ENCODE measurements around the gene CKAP2. TPM values are rescaled to one million over a fixed set of nuclear protein-coding genes. Genes with fewer than 3 reads are reported as not detected.
A peak's percentile ranks its signal among the peaks of the same experiment; 100 is the strongest.

The CKAP2 gene
- total RNA-seq, 1 experiment from 2014 or later: 80.2 TPM

GRCh38 chr13:52450012-52450792, 5.1 kb upstream of the CKAP2 start, which contains the start of gene VPS36:
Gene VPS36, minus strand, starts transcription at chr13:52450634. Its CDS starts 40 bp downstream, at chr13:52450594.
- H3K9ac ChIP-seq (ENCODE audit: low read length): peak within 1 kb of the TSS; percentile 98
- H3K27ac ChIP-seq (ENCODE audit: low read depth, low read length): peak within 1 kb of the TSS; percentile 98
- peak within 1 kb of the TSS; percentile 69 for H3K4me2 ChIP-seq (ENCODE audit: low read length)
- no peaks in the 10 kb centered on the region for H3K9me2 ChIP-seq (ENCODE audit: insufficient read depth)
- no peak within 1 kb of the TSS for H2AFZ ChIP-seq (ENCODE audit: low read depth, low read length, poor library complexity, severe bottlenecking)
- no TSS peak for BruUV-seq (replicated peaks)
- ChIA-PET RAD21 (ENCODE audit: low non-redundant PET in 1 of 2, low total read pairs in 2 of 2, uncharacterized antibody in 2 of 2, unreplicated experiment in 2 of 2) (interaction anchor here (0.6 to 1.6 kb wide), 5 partner anchors 19 to 107 kb away, joined by 3 to 11 read pairs (median 3); no protein-coding TSS in a partner anchor), CTCF (interaction anchor here (0.5 to 3.6 kb wide), 41 partner anchors 9 to 628 kb away, joined by 3 to 43 read pairs (median 4); partner anchors contain the start of genes ALG11, NEK5 and TMEM272), POLR2A (interaction anchor here (0.6 to 2.3 kb wide), 6 partner anchors 8 to 359 kb away, joined by 3 to 12 read pairs (median 4); no protein-coding TSS in a partner anchor)
- peak within 1 kb of the TSS; percentile 74 to 84 for H3K4me3 ChIP-seq (replicated peaks in 1 of 2; ENCODE audit: low read depth in 1 of 2, low read length in 2 of 2)
- peaks cover 22 to 37% of the 10 kb centered on the region in 2 experiments for H3K4me1 ChIP-seq (ENCODE audit: control insufficient read depth in 1 of 2, insufficient read depth in 2 of 2, low read length in 2 of 2)
- intact Hi-C loops (cut with micrococcal nuclease): loop anchor here (1.0 to 10.0 kb wide), 5 partner anchors 107 to 648 kb away; partner anchors contain the start of genes ALG11, ATP7B, DHRS12 and NEK3
- no peaks in the 10 kb centered on the region for H3K27me3 ChIP-seq (ENCODE audit: insufficient read depth, low read length)
- H4K20me1 ChIP-seq (ENCODE audit: insufficient read depth): no peaks in the 10 kb centered on the region
- H3K79me2 ChIP-seq (ENCODE audit: insufficient read depth, low read length): peaks cover 41% of the 10 kb centered on the region
- peak; percentile 88 for DNase-seq (ENCODE audit: low read depth, low spot score)
- H3K36me3 ChIP-seq (ENCODE audit: control insufficient read depth in 1 of 2, insufficient read depth in 2 of 2, low read length in 2 of 2): no peaks in the 10 kb centered on the region
- ATAC-seq: peak; percentile 82
- H3K9me3 ChIP-seq (ENCODE audit: control insufficient read depth in 1 of 2, insufficient read depth in 1 of 2, low read depth in 1 of 2, low read length in 2 of 2): no peaks in the 10 kb centered on the region
- TF ChIP-seq ATF3 (IDR thresholded peaks at IDR 0.05) (no peak), RAD21 (IDR thresholded peaks at IDR 0.05; ENCODE audit: low read depth) (no peak), YY1 (IDR thresholded peaks at IDR 0.05; ENCODE audit: extremely low read depth, insufficient replicate concordance, low read depth, low read length) (peak; percentile 84), SRF (IDR thresholded peaks at IDR 0.05; ENCODE audit: low read depth) (no peak), SP1 (IDR thresholded peaks at IDR 0.05; ENCODE audit: low read depth) (no peak), EGR1 (IDR thresholded peaks at IDR 0.05; ENCODE audit: low read depth) (no peak), CBX3 (IDR thresholded peaks at IDR 0.05; ENCODE audit: low read depth) (no peak), CTCF (IDR thresholded peaks at IDR 0.05 in 2 of 3, conservative IDR thresholded peaks at IDR 0.05 in 1 of 3; ENCODE audit: borderline replicate concordance in 1 of 3, insufficient read depth in 1 of 3, low read depth in 2 of 3, low read length in 2 of 3) (peak in 2 of 3 experiments; percentile 95 to 97; a peak in 4 of 6 replicates), ZBTB33 (IDR thresholded peaks at IDR 0.05; ENCODE audit: extremely low read depth, insufficient replicate concordance, low read length) (no peak), EZH2 (IDR thresholded peaks at IDR 0.05) (no peak), REST (IDR thresholded peaks at IDR 0.05; ENCODE audit: low read depth) (no peak), EZH2phosphoT487 (IDR thresholded peaks at IDR 0.05; ENCODE audit: borderline replicate concordance) (no peak), POLR2A (IDR thresholded peaks at IDR 0.05; ENCODE audit: borderline replicate concordance, extremely low read depth, insufficient read depth, insufficient read length) (no peak), FOSL1 (IDR thresholded peaks at IDR 0.05; ENCODE audit: low read depth) (no peak), POLR2AphosphoS5 (IDR thresholded peaks at IDR 0.05; ENCODE audit: low read depth, low read length) (peak; percentile 90), MAX (IDR thresholded peaks at IDR 0.05) (no peak), ZNF274 (IDR thresholded peaks at IDR 0.05; ENCODE audit: low read depth, low read length) (no peak), ZFX (IDR thresholded peaks at IDR 0.05) (peak; percentile 99)
